Common myeloid progenitor, CD34-positive (primary cell): ENCODE measurements around the gene ADAM12.

Experiments
- CTCF ChIA-PET: fragments of 350-600 bp; sonication (Branson Sonifier 250); formaldehyde crosslinking; loops from one replicate; lab custom pipeline; 2021; ENCODE audit warnings: antibody characterized with exemption; lab: Charles Lee
- POLR2A ChIA-PET: fragments of 350-600 bp; sonication (Branson Sonifier 250); formaldehyde crosslinking; loops from one replicate; lab custom pipeline; 2021; ENCODE audit warnings: antibody characterized with exemption; lab: Charles Lee
- DNase-seq, 3 donors: peaks; one replicate each; pipeline versions ENCODE4 v3.0.0 to v3.0.0-alpha.2; 2013
- H3K27ac ChIP-seq, 2 experiments: 1 replicate in 1 of 2; 2 replicates in 1 of 2; pipeline ENCODE4 v1.7.0; 2013; ENCODE audit warnings: inconsistent platforms in 2 of 2, low read length in 2 of 2, mild to moderate bottlenecking in 2 of 2, low read depth in 1 of 2, moderate library complexity in 1 of 2; ENCODE audit not compliant: severe bottlenecking in 2 of 2, insufficient read depth in 1 of 2, poor library complexity in 1 of 2
- H3K27me3 ChIP-seq, 5 experiments: replicated peaks in 2 of 5; 1 replicate in 3 of 5; 2 replicates in 2 of 5; pipeline versions ENCODE4 v1.6.1 to v1.7.0; 2013; ENCODE audit warnings: low read length in 4 of 5, mild to moderate bottlenecking in 2 of 5, moderate library complexity in 2 of 5, inconsistent platforms in 1 of 5; ENCODE audit not compliant: insufficient read depth in 5 of 5, control insufficient read depth in 4 of 5
- H3K36me3 ChIP-seq, 4 experiments: 1 replicate in 2 of 4; 2 replicates in 2 of 4; pipeline versions ENCODE4 v1.6.1 to v1.7.0; 2013; ENCODE audit warnings: low read length in 3 of 4, control low read depth in 1 of 4, mild to moderate bottlenecking in 1 of 4; ENCODE audit not compliant: control insufficient read depth in 4 of 4, insufficient read depth in 4 of 4
- H3K4me1 ChIP-seq, 4 experiments: 1 replicate in 3 of 4; 2 replicates in 1 of 4; pipeline versions ENCODE4 v1.6.1 to v1.7.1; 2013; ENCODE audit warnings: low read length in 3 of 4, mild to moderate bottlenecking in 3 of 4, control low read depth in 1 of 4, inconsistent platforms in 1 of 4, moderate library complexity in 1 of 4; ENCODE audit not compliant: control insufficient read depth in 4 of 4, insufficient read depth in 4 of 4; ENCODE audit errors: control extremely low read depth in 1 of 4
- H3K4me3 ChIP-seq, 7 experiments: 1 replicate in 4 of 7; 2 replicates in 3 of 7; pipeline versions ENCODE4 v1.5.1 to v1.7.0; 2013; ENCODE audit warnings: mild to moderate bottlenecking in 7 of 7, low read length in 6 of 7, moderate library complexity in 6 of 7, inconsistent platforms in 2 of 7, low read depth in 2 of 7, control low read depth in 1 of 7; ENCODE audit not compliant: insufficient read depth in 4 of 7, control insufficient read depth in 1 of 7; ENCODE audit errors: extremely low read depth in 1 of 7
- H3K9me3 ChIP-seq, 5 experiments: 1 replicate in 4 of 5; 2 replicates in 1 of 5; pipeline versions ENCODE4 v1.6.1 to v1.7.1; 2013; ENCODE audit warnings: low read length in 4 of 5, mild to moderate bottlenecking in 2 of 5, inconsistent platforms in 1 of 5, low read depth in 1 of 5, moderate library complexity in 1 of 5; ENCODE audit not compliant: control insufficient read depth in 4 of 5, insufficient read depth in 2 of 5; ENCODE audit errors: control extremely low read depth in 1 of 5
- WGBS: methylation state at CpG from one replicate; pipeline ENCODE4 v1.1.5; 2013; ENCODE audit not compliant: insufficient coverage; 5-methylcytosine and 5-hydroxymethylcytosine counted together

The ADAM12 gene

GRCh38 chr10:126170371-126170770 lies 217.9 kb downstream of the ADAM12 start:
- CTCF ChIA-PET = no interaction called here

GRCh38 chr10:126169899-126170298 lies 218.4 kb downstream of the ADAM12 start:
- no peak for DNase-seq
- WGBS = 100% methylated on average over 6 of the region's 7 CpGs
- POLR2A ChIA-PET = no interaction called here
- no peak overlapping the region for H3K4me3 ChIP-seq
- H3K27me3 ChIP-seq = peaks cover 0 to 2% (median 0%) of the 10 kb centered on the region in 5 experiments
- no peaks in the 10 kb centered on the region for H3K9me3 ChIP-seq
- no peaks in the 10 kb centered on the region for H3K36me3 ChIP-seq
- CTCF ChIA-PET = no interaction called here
- no peaks in the 10 kb centered on the region for H3K4me1 ChIP-seq
- no peak overlapping the region for H3K27ac ChIP-seq

More at GRCh38 chr10:126170371-126170770, 217.9 kb downstream of the ADAM12 start:
- DNase-seq = no peak
- Histone ChIP-seq H3K4me3 (no peak overlapping the region), H3K27ac (no peak overlapping the region), H3K36me3 (no peaks in the 10 kb centered on the region), H3K9me3 (no peaks in the 10 kb centered on the region), H3K27me3 (peaks cover 0 to 2% (median 0%) of the 10 kb centered on the region in 5 experiments), H3K4me1 (no peaks in the 10 kb centered on the region)
- POLR2A ChIA-PET = no interaction called here
- WGBS = 100% methylated on average over 2 of the region's 4 CpGs

- no peaks in the 10 kb centered on the region for H3K4me1 ChIP-seq
- no peaks in the 10 kb centered on the region for H3K36me3 ChIP-seq
- ChIA-PET CTCF (no interaction called here), POLR2A (no interaction called here)
- H3K27ac ChIP-seq = no peak overlapping the region
- WGBS = 95% methylated on average over 5 of the region's 7 CpGs
- DNase-seq = no peak
- H3K4me3 ChIP-seq = no peak overlapping the region
- no peaks in the 10 kb centered on the region for H3K9me3 ChIP-seq
- H3K27me3 ChIP-seq = peaks cover 0 to 3% (median 0%) of the 10 kb centered on the region in 5 experiments
Observed at GRCh38 chr10:126166797-126167196, 221.5 kb downstream of the ADAM12 start.

- no peak for DNase-seq
- Histone ChIP-seq H3K27me3 (peaks cover 0 to 3% (median 0%) of the 10 kb centered on the region in 5 experiments), H3K9me3 (no peaks in the 10 kb centered on the region), H3K4me3 (no peak overlapping the region), H3K36me3 (no peaks in the 10 kb centered on the region), H3K27ac (no peak overlapping the region), H3K4me1 (no peaks in the 10 kb centered on the region)
- POLR2A ChIA-PET = no interaction called here
- 100% methylated on average over 1 of the region's 2 CpGs for WGBS
- CTCF ChIA-PET = no interaction called here
Observed at GRCh38 chr10:126165874-126166273, 222.4 kb downstream of the ADAM12 start.

- 100% methylated on average over 1 of the region's 4 CpGs for WGBS
- peaks cover 0 to 7% (median 0%) of the 10 kb centered on the region in 5 experiments for H3K27me3 ChIP-seq
- H3K36me3 ChIP-seq = no peaks in the 10 kb centered on the region
- ChIA-PET CTCF (interaction anchor here (1.1 kb wide), 1 partner anchor 181 kb away, joined by 3 read pairs; no protein-coding TSS in a partner anchor), POLR2A (no interaction called here)
- H3K4me3 ChIP-seq = no peak overlapping the region
- no peaks in the 10 kb centered on the region for H3K9me3 ChIP-seq
- H3K4me1 ChIP-seq = no peaks in the 10 kb centered on the region
- H3K27ac ChIP-seq = no peak overlapping the region
- no peak for DNase-seq
Observed at GRCh38 chr10:126163506-126163905, 224.8 kb downstream of the ADAM12 start.

- POLR2A ChIA-PET = no interaction called here
- WGBS = 94% methylated on average over 2 of the region's 5 CpGs
- Histone ChIP-seq H3K36me3 (no peaks in the 10 kb centered on the region), H3K27ac (no peak overlapping the region), H3K4me1 (no peaks in the 10 kb centered on the region), H3K27me3 (peaks cover 0 to 9% (median 0%) of the 10 kb centered on the region in 5 experiments), H3K4me3 (no peak overlapping the region), H3K9me3 (no peaks in the 10 kb centered on the region)
- no peak for DNase-seq
- CTCF ChIA-PET = no interaction called here
Observed at GRCh38 chr10:126161691-126162090, 226.6 kb downstream of the ADAM12 start.

- Histone ChIP-seq H3K4me1 (peaks cover 0 to under 1% (median 0%) of the 10 kb centered on the region in 4 experiments), H3K27ac (no peak overlapping the region), H3K27me3 (peaks cover 0 to 8% (median 0%) of the 10 kb centered on the region in 5 experiments), H3K36me3 (no peaks in the 10 kb centered on the region), H3K9me3 (no peaks in the 10 kb centered on the region), H3K4me3 (no peak overlapping the region)
- DNase-seq = no peak
- ChIA-PET POLR2A (no interaction called here), CTCF (interaction anchor here (0.8 to 1.4 kb wide), 2 partner anchors 163 to 178 kb away, joined by 3 read pairs; no protein-coding TSS in a partner anchor)
- WGBS = 94% methylated on average over 10 of the region's 10 CpGs
Observed at GRCh38 chr10:126160971-126161630, 227.2 kb downstream of the ADAM12 start.
